Esophagus muscularis mucosa (tissue), 4 donors: ENCODE results near the gene ME3. TPM values are rescaled to one million over a fixed set of nuclear protein-coding genes. Genes with fewer than 3 reads are reported as not detected.
A peak's percentile ranks its signal among the peaks of the same experiment; 100 is the strongest.

ENCODE experiments used
- DNase-seq: peaks from one replicate; pipeline ENCODE4 v3.0.0-alpha.2; 2017; ENCODE audit errors: extremely low spot score
- H3K27ac ChIP-seq, 4 donors: fragments of 200-600 bp; sonication (generic); replicated peaks in 1 of 4; 1 replicate in 3 of 4; 2 replicates in 1 of 4; pipeline ENCODE4 v1.5.1; 2016 to 2019; ENCODE audit warnings: mild to moderate bottlenecking in 1 of 4
- H3K27me3 ChIP-seq, 4 donors: fragments of 200-600 bp; sonication (generic); one replicate each; pipeline versions ENCODE4 v1.5.1 to v1.6.0; 2016 to 2019
- H3K36me3 ChIP-seq, 4 donors: fragments of 200-600 bp; sonication (generic); one replicate each; pipeline ENCODE4 v1.5.1; 2016 to 2019
- H3K4me1 ChIP-seq, 4 donors: fragments of 200-600 bp; sonication (generic); one replicate each; pipeline ENCODE4 v1.5.1; 2016 to 2019
- H3K4me3 ChIP-seq, 4 donors: fragments of 200-600 bp; sonication (generic); 1 replicate in 2 of 4; 2 replicates in 2 of 4; pipeline ENCODE4 v1.5.1; 2016 to 2019; ENCODE audit warnings: mild to moderate bottlenecking in 4 of 4, moderate library complexity in 1 of 4
- H3K9me3 ChIP-seq, 4 donors: fragments of 200-600 bp; sonication (generic); 1 replicate in 3 of 4; 2 replicates in 1 of 4; pipeline ENCODE4 v1.5.1; 2016 to 2019
- CTCF ChIP-seq, 3 experiments: fragments of 200-600 bp in 2 of 3; fragments of 450-650 bp in 1 of 3; sonication (generic) in 2 of 3; IDR thresholded peaks; one replicate each; pipeline ENCODE4 v1.5.1; 2017 to 2019; ENCODE audit warnings: antibody characterized with exemption in 3 of 3, mild to moderate bottlenecking in 2 of 3, moderate library complexity in 1 of 3
- EP300 ChIP-seq: sonication (generic); formaldehyde crosslinking; IDR thresholded peaks from one replicate; pipeline ENCODE4 v1.6.1; 2017; ENCODE audit warnings: antibody characterized with exemption
- POLR2A ChIP-seq: fragments of 450-650 bp; IDR thresholded peaks from one replicate; pipeline ENCODE4 v1.6.1; 2017; ENCODE audit warnings: antibody characterized with exemption, moderate library complexity, mild to moderate bottlenecking, low read depth
- POLR2AphosphoS5 ChIP-seq, 2 donors: sonication (generic); formaldehyde crosslinking; IDR thresholded peaks; one replicate each; pipeline ENCODE4 v1.6.1; 2017; ENCODE audit warnings: antibody characterized with exemption in 2 of 2
- WGBS: methylation state at CpG from one replicate; pipeline ENCODE4 v1.1.5; 2018; 5-methylcytosine and 5-hydroxymethylcytosine counted together
- intact Hi-C: fragments of 100-400 bp; cut with DNase I; formaldehyde crosslinking; loops from one replicate; pipeline ENCODE4 v1.15.1; 2023
- total RNA-seq, 4 donors: library from RNA; depleted of rRNA; stranded (reverse); fragments of >200 nt; gene quantifications; one replicate each; pipeline versions ENCODE4 v1.1.0 to v1.2.1, GENCODE V29; 2016

The ME3 gene
- total RNA-seq, 4 donors from 2014 or later = 20.4 to 50.1 (median 26.2) TPM

- no peak overlapping the region for H3K27ac ChIP-seq
Measured at GRCh38 chr11:86710936-86711335, 38.5 kb upstream of the ME3 start.

GRCh38 chr11:86708669-86709068 is 36.3 kb upstream of the ME3 start:
- Histone ChIP-seq H3K27ac (no peak overlapping the region), H3K4me3 (no peak overlapping the region), H3K27me3 (no peaks in the 10 kb centered on the region), H3K36me3 (no peaks in the 10 kb centered on the region), H3K4me1 (peaks cover 0 to 15% (median 12%) of the 10 kb centered on the region in 4 donors), H3K9me3 (no peaks in the 10 kb centered on the region)
- no peak for TF ChIP-seq EP300
- no peak for TF ChIP-seq POLR2AphosphoS5 (IDR thresholded peaks at IDR 0.05)
- no peak for TF ChIP-seq POLR2A
- no peak for TF ChIP-seq CTCF (IDR thresholded peaks at IDR 0.05)
- intact Hi-C loops = no loop called here
- WGBS = 85% methylated on average over 2 of the region's 2 CpGs
- no peak for DNase-seq

More at GRCh38 chr11:86710936-86711335, 38.5 kb upstream of the ME3 start:
- intact Hi-C loops = no loop called here
- no peak overlapping the region for H3K4me3 ChIP-seq
- no peak for DNase-seq
- no peaks in the 10 kb centered on the region for H3K9me3 ChIP-seq
- peaks cover 0 to 11% (median 10%) of the 10 kb centered on the region in 4 donors for H3K4me1 ChIP-seq
- no peaks in the 10 kb centered on the region for H3K36me3 ChIP-seq
- TF ChIP-seq POLR2A (no peak), POLR2AphosphoS5 (IDR thresholded peaks at IDR 0.05) (no peak), EP300 (no peak)
- no peaks in the 10 kb centered on the region for H3K27me3 ChIP-seq

- 75% methylated on average over 5 of the region's 5 CpGs for WGBS
- DNase-seq = no peak
- peak in 1 of 2 donors; percentile 49 for TF ChIP-seq POLR2AphosphoS5 (IDR thresholded peaks at IDR 0.05)
- TF ChIP-seq EP300 = no peak
- peak overlapping the region in 3 of 4 donors; percentile 38 to 61 (median 56) for H3K27ac ChIP-seq
- peaks cover 0 to 15% (median 12%) of the 10 kb centered on the region in 4 donors for H3K4me1 ChIP-seq
- intact Hi-C loops = no loop called here
- no peak overlapping the region for H3K4me3 ChIP-seq
- H3K36me3 ChIP-seq = no peaks in the 10 kb centered on the region
- H3K27me3 ChIP-seq = no peaks in the 10 kb centered on the region
- no peaks in the 10 kb centered on the region for H3K9me3 ChIP-seq
Measured at GRCh38 chr11:86706338-86707131, 34.1 kb upstream of the ME3 start.

GRCh38 chr11:86704710-86705109 is 32.3 kb upstream of the ME3 start:
- H3K4me1 ChIP-seq = peaks cover 0 to 15% (median 12%) of the 10 kb centered on the region in 4 donors
- TF ChIP-seq POLR2A = no peak
- TF ChIP-seq POLR2AphosphoS5 (IDR thresholded peaks at IDR 0.05) = no peak
- TF ChIP-seq CTCF (IDR thresholded peaks at IDR 0.05) = no peak
- no peak for TF ChIP-seq EP300

GRCh38 chr11:86703987-86704386 is 31.6 kb upstream of the ME3 start:
- H3K4me3 ChIP-seq = no peak overlapping the region
- peaks cover 0 to 15% (median 13%) of the 10 kb centered on the region in 4 donors for H3K4me1 ChIP-seq
- no peaks in the 10 kb centered on the region for H3K9me3 ChIP-seq
- H3K36me3 ChIP-seq = no peaks in the 10 kb centered on the region
- intact Hi-C loops = no loop called here
- H3K27me3 ChIP-seq = no peaks in the 10 kb centered on the region
- no peak overlapping the region for H3K27ac ChIP-seq
- TF ChIP-seq POLR2AphosphoS5 (IDR thresholded peaks at IDR 0.05) = no peak
- no peak for TF ChIP-seq POLR2A
- no peak for TF ChIP-seq CTCF (IDR thresholded peaks at IDR 0.05)
- TF ChIP-seq EP300 = no peak
- no peak for DNase-seq
- 81% methylated on average over 7 of the region's 7 CpGs for WGBS

More at GRCh38 chr11:86704710-86705109, 32.3 kb upstream of the ME3 start:
- Histone ChIP-seq H3K27me3 (no peaks in the 10 kb centered on the region), H3K4me3 (no peak overlapping the region), H3K36me3 (no peaks in the 10 kb centered on the region), H3K27ac (no peak overlapping the region), H3K9me3 (no peaks in the 10 kb centered on the region)
- intact Hi-C loops = no loop called here
- WGBS = 90% methylated on average over 2 of the region's 2 CpGs
- no peak for DNase-seq
